HepG2 (cell line): ENCODE data around the gene HELZ. TPM values are rescaled to one million over a fixed set of nuclear protein-coding genes. Genes with fewer than 3 reads are reported as not detected.
A peak's percentile ranks its signal among the peaks of the same experiment; 100 is the strongest.

Experiments
- AHDC1 ChIP-seq: sonication (generic); formaldehyde crosslinking; IDR thresholded peaks from 2 replicates; pipeline ENCODE4 v1.5.1; 2020; ENCODE audit warnings: mild to moderate bottlenecking, missing genetic modification reagents, borderline replicate concordance
- ARID3A ChIP-seq: IDR thresholded peaks from 2 replicates; pipeline ENCODE4 v1.6.1; 2012; ENCODE audit warnings: low read depth, low read length, improper control_type of control experiment
- ARID4A ChIP-seq: sonication (generic); formaldehyde crosslinking; IDR thresholded peaks from 2 replicates; pipeline ENCODE4 v1.5.0; 2020; ENCODE audit warnings: mild to moderate bottlenecking, missing genetic modification reagents, borderline replicate concordance
- MEIS2 ChIP-seq: sonication (generic); formaldehyde crosslinking; IDR thresholded peaks from 2 replicates; pipeline ENCODE4 v1.9.0; 2021; ENCODE audit warnings: mild to moderate bottlenecking, missing genetic modification reagents
- POLR2AphosphoS2 ChIP-seq: IDR thresholded peaks from 2 replicates; pipeline ENCODE4 v1.6.1; 2011; ENCODE audit warnings: low read depth, low read length, improper control_type of control experiment
- REST ChIP-seq, 2 experiments: IDR thresholded peaks; 2 replicates each; pipeline ENCODE4 v1.6.1; 2011 to 2012; ENCODE audit warnings: low read length in 2 of 2, borderline replicate concordance in 1 of 2, low read depth in 1 of 2, mild to moderate bottlenecking in 1 of 2, moderate library complexity in 1 of 2
- SAFB2 ChIP-seq: sonication (generic); formaldehyde crosslinking; IDR thresholded peaks from 2 replicates; pipeline ENCODE4 v1.5.1; 2020; ENCODE audit warnings: missing genetic modification reagents, low read depth, mild to moderate bottlenecking, borderline replicate concordance
- ZNF292 ChIP-seq: sonication (generic); formaldehyde crosslinking; IDR thresholded peaks from 2 replicates; pipeline ENCODE4 v1.8.1; 2022; ENCODE audit warnings: mild to moderate bottlenecking, low read depth, missing genetic modification reagents, borderline replicate concordance
- ZNF354B ChIP-seq: sonication (generic); formaldehyde crosslinking; IDR thresholded peaks from 2 replicates; pipeline ENCODE4 v1.8.0; 2022; ENCODE audit warnings: mild to moderate bottlenecking, missing genetic modification reagents
- ZNF556 ChIP-seq: sonication (generic); formaldehyde crosslinking; IDR thresholded peaks from 2 replicates; pipeline ENCODE4 v1.4.0; 2020; ENCODE audit warnings: mild to moderate bottlenecking, missing genetic modification reagents, borderline replicate concordance
- ZNF572 ChIP-seq: sonication (generic); formaldehyde crosslinking; IDR thresholded peaks from 2 replicates; pipeline ENCODE4 v1.5.1; 2020; ENCODE audit warnings: mild to moderate bottlenecking, missing genetic modification reagents
- polyA plus RNA-seq, 8 experiments: library from polyadenylated mRNA; depleted of rRNA in 3 of 8; stranded (reverse) in 7 of 8; unstranded in 1 of 8; fragments of >200 nt; fragmentation: Illumina TruSeq in 4 of 8; extraction: Trizol in 4 of 8; gene quantifications; 2 replicates each; pipeline versions ENCODE4 v1.2.1 to v1.2.3, GENCODE V29; 2011 to 2016; ENCODE audit warnings: low read depth in 4 of 8, missing spikeins in 1 of 8, mixed read lengths in 1 of 8; ENCODE audit not compliant: insufficient read depth in 1 of 8
- total RNA-seq, 5 experiments: library from RNA; depleted of rRNA; stranded (reverse); fragments of >200 nt; fragmentation: Illumina TruSeq; extraction: Trizol; gene quantifications; 2 replicates each; pipeline ENCODE4 v1.2.3, GENCODE V29; 2016; ENCODE audit warnings: low read depth in 1 of 5

HELZ gene
- total and polyA plus RNA-seq, 2 of the 13 experiments (the other 11 are each of a cell fraction or from before 2014, with no cell fraction given): 35.3 to 52.4 TPM

- TF ChIP-seq AHDC1 (CRISPR knock-in tag) (no peak), ARID4A (CRISPR knock-in tag) (peak; percentile 80; the same call in 1 of the 2 replicates), ZNF354B (CRISPR knock-in tag) (peak; percentile 44; the same call in 1 of the 2 replicates), POLR2AphosphoS2 (no peak), ZNF292 (CRISPR knock-in tag) (peak; percentile 79; the same call in 1 of the 2 replicates), ARID3A (peak; percentile 76), MEIS2 (CRISPR knock-in tag) (peak; percentile 69; the same call in 1 of the 2 replicates), ZNF556 (CRISPR knock-in tag) (no peak; the same call in 1 of the 2 replicates), ZNF572 (no peak), SAFB2 (CRISPR knock-in tag) (peak; percentile 86; the same call in 1 of the 2 replicates), REST (IDR thresholded peaks at IDR 0.05; ENCODE audit: borderline replicate concordance in 1 of 2, low read depth in 1 of 2, low read length in 2 of 2) (peak in 1 of 2 experiments; percentile 73; a peak in 2 of 4 replicates)
These were observed 1.8 kb upstream of the HELZ start (continued) for GRCh38 chr17:67246653-67247415.
